GM19025 (cell line): ENCODE measurements around the gene ZNF562.

ENCODE experiments used
- ATAC-seq: cut with Tn5 transposase; IDR thresholded peaks from one replicate; pipeline ENCODE4 v1.9.1; 2021; ENCODE audit warnings: mild to moderate bottlenecking, low read depth, moderate library complexity; ENCODE audit not compliant: unreplicated experiment

Gene ZNF562

GRCh38 chr19:9645472-9645871, 29.4 kb downstream of the ZNF562 start:
- ATAC-seq, result no peak

DNA sequence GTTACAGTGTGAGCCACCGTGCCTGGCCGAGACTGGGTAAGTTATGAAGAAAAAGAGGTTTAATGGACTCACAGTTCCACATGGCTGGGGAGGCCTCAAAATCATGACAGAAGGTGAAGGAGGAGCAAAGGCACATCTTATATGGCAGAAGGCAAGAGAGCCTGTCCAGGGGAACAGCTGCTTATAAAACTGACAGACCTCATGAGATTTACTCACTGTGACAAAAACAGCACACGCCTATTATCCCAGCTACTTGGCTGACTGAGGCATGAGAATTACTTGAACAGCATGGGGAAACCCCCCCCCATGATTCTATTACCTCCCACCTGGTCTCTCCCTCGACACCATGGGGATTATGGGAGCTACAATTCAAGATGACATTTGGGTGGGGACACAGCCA, 30.4 kb downstream of the ZNF562 start:
- ATAC-seq, result no peak

DNA sequence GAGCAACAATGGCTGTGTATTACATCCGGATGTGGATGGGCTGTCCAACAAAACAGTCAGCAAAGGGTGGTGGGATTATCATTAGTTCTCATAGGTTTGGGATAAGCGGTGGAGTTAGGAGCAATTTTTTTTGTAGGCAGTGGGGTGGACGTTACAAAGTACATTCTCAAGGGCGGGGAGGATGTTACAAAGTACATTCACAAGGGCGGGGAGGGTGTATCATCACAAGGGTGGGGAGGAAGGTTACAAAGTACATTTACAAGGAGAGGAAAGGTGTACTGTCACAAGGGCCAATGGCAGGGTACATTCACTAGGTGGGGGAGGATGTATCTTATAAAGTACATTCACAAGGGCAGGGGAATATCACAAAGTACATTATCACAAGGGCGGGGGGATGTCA, 33.1 kb downstream of the ZNF562 start:
- ATAC-seq, result no peak

DNA sequence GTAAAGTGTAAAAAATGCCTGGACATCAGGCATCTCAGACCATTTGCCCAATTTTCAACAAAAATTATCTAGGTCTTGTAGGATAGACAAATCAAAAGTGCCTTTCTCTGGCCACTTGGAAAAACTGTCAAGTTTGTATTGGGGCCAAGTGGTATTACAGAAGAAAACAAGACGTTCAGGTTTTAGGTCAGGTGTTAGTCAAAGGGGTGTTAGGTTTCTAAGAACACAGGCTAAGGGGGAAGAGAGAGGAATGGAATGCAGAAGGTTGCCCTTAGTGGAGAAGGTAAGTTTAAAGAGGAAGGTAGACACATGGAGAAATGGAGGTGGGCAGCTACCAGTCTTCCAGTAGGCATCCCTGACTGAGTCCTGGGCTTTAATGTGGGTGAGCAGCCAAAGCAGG, 33.9 kb downstream of the ZNF562 start:
- no peak for ATAC-seq

- no peak for ATAC-seq
These were observed 38.9 kb downstream of the ZNF562 start for GRCh38 chr19:9636018-9636417.

GRCh38 chr19:9627856-9628255, 47.0 kb downstream of the ZNF562 start:
- no peak for ATAC-seq

GRCh38 chr19:9622531-9622930, 52.4 kb downstream of the ZNF562 start:
- no peak for ATAC-seq

- ATAC-seq, result no peak
These were observed 53.5 kb downstream of the ZNF562 start, which contains the start of gene ZNF561 for GRCh38 chr19:9621156-9622037. Gene ZNF561 (minus strand): TSS chr19:9621232. CDS start chr19:9619456, 1,776 bp downstream.

DNA sequence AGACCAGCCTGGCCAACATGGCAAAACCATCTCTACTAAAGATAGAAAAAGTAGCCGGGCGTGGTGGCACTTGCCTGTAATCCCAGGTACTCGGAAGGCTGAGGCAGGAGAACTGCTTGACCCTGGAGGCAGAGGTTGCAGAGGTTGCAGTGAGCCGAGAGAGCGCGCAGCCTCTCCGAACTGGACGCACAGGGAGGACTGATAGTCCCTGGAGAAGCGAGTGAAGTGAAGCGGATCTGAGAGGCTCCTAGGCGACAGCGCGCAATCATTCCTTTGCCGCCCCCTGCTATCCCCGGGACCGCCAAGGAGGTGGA, 54.1 kb downstream of the ZNF562 start:
- ATAC-seq, result no peak

DNA sequence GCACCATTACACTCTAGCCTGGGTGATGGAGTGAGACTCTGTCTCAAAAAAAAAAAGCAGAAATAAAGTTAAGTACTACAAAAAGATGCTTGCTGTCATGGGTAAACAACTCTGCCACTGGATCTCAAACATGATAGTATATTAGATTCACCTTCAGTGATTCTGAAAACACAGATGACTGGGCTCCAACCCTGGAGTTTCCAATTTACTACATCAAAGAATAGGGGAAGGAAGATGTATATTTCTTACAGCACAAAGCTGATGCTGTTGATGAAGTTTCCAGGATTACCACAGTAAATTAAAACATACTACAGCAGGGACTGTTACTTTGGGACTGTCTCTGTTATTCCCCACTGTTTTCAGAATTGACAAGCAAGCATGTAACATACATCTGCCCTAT, 59.1 kb downstream of the ZNF562 start:
- ATAC-seq, result no peak

- no peak for ATAC-seq
These were observed 64.3 kb downstream of the ZNF562 start for GRCh38 chr19:9610484-9611113.

DNA sequence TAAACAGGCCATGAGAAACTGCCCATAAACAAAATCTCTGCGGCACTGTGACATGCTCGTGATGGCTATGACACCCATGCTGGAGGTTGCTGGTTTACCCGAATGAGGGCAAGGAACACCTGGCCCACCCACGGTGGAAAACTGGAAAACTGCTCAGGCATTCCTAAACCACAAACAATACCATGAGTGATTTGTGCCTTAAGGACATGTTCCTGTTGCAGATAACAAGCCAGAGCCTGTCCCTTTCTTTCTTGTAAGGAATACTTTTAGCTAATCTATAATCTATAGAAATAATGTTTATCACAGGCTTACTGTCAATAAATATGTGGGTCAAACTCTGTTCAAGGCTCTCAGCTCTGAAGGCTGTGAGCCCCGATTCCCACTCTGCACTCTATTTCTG, 66.0 kb downstream of the ZNF562 start:
- ATAC-seq, result no peak

- ATAC-seq, result no peak
These were observed 77.9 kb downstream of the ZNF562 start for GRCh38 chr19:9597027-9597426.
